ENCODE data around the gene AGAP9. TPM values are rescaled to one million over a fixed set of nuclear protein-coding genes. Genes with fewer than 3 reads are reported as not detected.
"Not testable (repeated sequence)": the region's sequence is repeated elsewhere in the genome, so short reads cannot be mapped to it uniquely, and the experiment has no call there.

AGAP9 gene
- total RNA-seq, 3 donors from 2014 or later (not counting 1 experiment from before 2014, with no cell fraction given) = 4.6 to 11.1 (median 8.7) TPM

DNA sequence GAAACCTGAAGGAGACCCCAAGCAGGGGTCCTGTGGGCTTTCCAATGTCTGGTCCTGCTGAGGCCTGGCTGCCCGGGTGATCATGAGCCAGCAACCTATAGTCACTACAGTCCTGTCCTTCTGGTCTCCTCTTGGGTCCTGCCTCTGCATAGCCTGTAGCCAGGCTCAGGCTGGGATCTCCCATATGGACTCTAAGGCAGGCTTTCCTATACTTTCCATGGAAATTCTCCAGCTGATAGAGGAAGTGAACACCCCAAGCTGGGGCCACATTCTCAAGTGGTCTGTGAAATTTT is 66.0 kb downstream of the AGAP9 start:
- intact Hi-C loops (cut with micrococcal nuclease) = no loop called here
- Mint-ChIP-seq H3K4me1 (no peaks in the 10 kb centered on the region), H3K27me3 (ENCODE audit: low read depth in 2 of 2) (peaks cover 0 to 3% of the 10 kb centered on the region in 2 donors), H3K36me3 (no peaks in the 10 kb centered on the region), H3K9me3 (no peaks in the 10 kb centered on the region), H3K27ac (no peak overlapping the region), H3K4me3 (no peak overlapping the region)
- ATAC-seq (no peak), DNase-seq (no peak)
- 97% methylated on average over 1 of the region's 1 CpG for WGBS (ENCODE audit: insufficient coverage)
- Histone ChIP-seq H3K9me3 (ENCODE audit: control insufficient read depth, insufficient read depth, low read length) (no peaks in the 10 kb centered on the region), H3K4me3 (ENCODE audit: low read length) (no peak overlapping the region), H3K27me3 (ENCODE audit: control insufficient read depth, insufficient read depth, low read length) (no peaks in the 10 kb centered on the region), H3K36me3 (ENCODE audit: control insufficient read depth, insufficient read depth, low read length) (no peaks in the 10 kb centered on the region), H3K4me1 (ENCODE audit: control insufficient read depth, insufficient read depth, low read length) (no peaks in the 10 kb centered on the region), H3K27ac (ENCODE audit: low read length) (no peak overlapping the region)
- no peak for TF ChIP-seq CTCF (IDR thresholded peaks at IDR 0.05)

GRCh38 chr10:47456794-47457527 is 66.5 kb downstream of the AGAP9 start:
- Histone ChIP-seq H3K27ac (ENCODE audit: low read length) (no peak overlapping the region), H3K4me3 (ENCODE audit: low read length) (no peak overlapping the region), H3K4me1 (ENCODE audit: control insufficient read depth, insufficient read depth, low read length) (no peaks in the 10 kb centered on the region), H3K36me3 (ENCODE audit: control insufficient read depth, insufficient read depth, low read length) (no peaks in the 10 kb centered on the region), H3K9me3 (ENCODE audit: control insufficient read depth, insufficient read depth, low read length) (no peaks in the 10 kb centered on the region), H3K27me3 (ENCODE audit: control insufficient read depth, insufficient read depth, low read length) (no peaks in the 10 kb centered on the region)
- intact Hi-C loops (cut with micrococcal nuclease) = no loop called here
- no peak overlapping the region for H3K4me3 Mint-ChIP-seq
- no peaks in the 10 kb centered on the region for H3K4me1 Mint-ChIP-seq
- H3K27me3 Mint-ChIP-seq (ENCODE audit: low read depth in 2 of 2) = peaks cover 0 to 3% of the 10 kb centered on the region in 2 donors
- ATAC-seq (no peak), DNase-seq (no peak)
- H3K9me3 Mint-ChIP-seq = no peaks in the 10 kb centered on the region
- H3K36me3 Mint-ChIP-seq = no peaks in the 10 kb centered on the region
- no peak overlapping the region for H3K27ac Mint-ChIP-seq
- WGBS (ENCODE audit: insufficient coverage) = 81% methylated on average over 6 of the region's 6 CpGs
- TF ChIP-seq CTCF (IDR thresholded peaks at IDR 0.05) = no peak

DNA sequence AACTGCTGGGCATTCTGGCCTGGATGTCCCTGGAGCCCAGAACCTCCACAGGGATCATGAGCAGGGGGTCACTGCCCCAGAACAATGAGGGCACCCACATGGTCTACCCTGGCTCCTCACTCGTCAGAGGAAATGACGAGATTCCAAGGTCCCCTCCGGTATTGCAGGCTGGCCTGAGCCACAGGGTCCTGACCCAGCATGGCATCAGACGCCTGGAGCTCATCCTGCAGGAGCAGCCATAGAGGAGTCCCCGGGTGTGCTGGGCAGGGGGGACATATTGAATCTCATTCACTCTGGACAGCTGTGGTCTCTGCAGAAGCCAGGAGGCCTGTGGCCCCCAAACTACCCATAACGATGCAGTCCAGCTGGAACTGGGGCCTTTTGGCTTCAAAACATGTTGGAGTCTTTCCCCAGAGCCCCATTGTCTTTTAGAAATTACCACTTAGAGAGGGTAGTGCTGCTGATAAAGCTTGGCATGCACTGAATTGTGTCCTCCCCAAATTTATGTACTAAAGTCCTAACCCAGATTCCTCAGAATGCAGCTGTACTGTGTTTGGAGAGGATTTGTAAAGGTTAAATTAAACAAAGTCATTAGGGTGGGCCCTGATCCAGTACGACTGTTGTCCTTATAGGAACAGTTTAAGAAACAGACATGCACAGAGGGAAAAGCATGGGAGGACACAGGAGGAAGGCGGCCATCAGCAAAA is 67.2 kb downstream of the AGAP9 start:
- Histone ChIP-seq H3K27me3 (ENCODE audit: control insufficient read depth, insufficient read depth, low read length) (no peaks in the 10 kb centered on the region), H3K27ac (ENCODE audit: low read length) (no peak overlapping the region), H3K4me3 (ENCODE audit: low read length) (no peak overlapping the region), H3K4me1 (ENCODE audit: control insufficient read depth, insufficient read depth, low read length) (no peaks in the 10 kb centered on the region), H3K36me3 (ENCODE audit: control insufficient read depth, insufficient read depth, low read length) (no peaks in the 10 kb centered on the region), H3K9me3 (ENCODE audit: control insufficient read depth, insufficient read depth, low read length) (no peaks in the 10 kb centered on the region)
- ATAC-seq (no peak), DNase-seq (no peak)
- no peak overlapping the region for H3K4me3 Mint-ChIP-seq
- WGBS (ENCODE audit: insufficient coverage) = 88% methylated on average over 7 of the region's 8 CpGs
- H3K27me3 Mint-ChIP-seq (ENCODE audit: low read depth in 2 of 2) = peaks cover 0 to 3% of the 10 kb centered on the region in 2 donors
- no peaks in the 10 kb centered on the region for H3K36me3 Mint-ChIP-seq
- intact Hi-C loops (cut with micrococcal nuclease) = no loop called here
- no peak for TF ChIP-seq CTCF (IDR thresholded peaks at IDR 0.05)
- H3K9me3 Mint-ChIP-seq = no peaks in the 10 kb centered on the region
- no peak overlapping the region for H3K27ac Mint-ChIP-seq
- no peaks in the 10 kb centered on the region for H3K4me1 Mint-ChIP-seq

- H3K27ac Mint-ChIP-seq; H3K4me1 Mint-ChIP-seq; H3K4me3 ChIP-seq (ENCODE audit: low read length); intact Hi-C loops (cut with micrococcal nuclease); H3K36me3 ChIP-seq (ENCODE audit: control insufficient read depth, insufficient read depth, low read length); H3K27me3 ChIP-seq (ENCODE audit: control insufficient read depth, insufficient read depth, low read length); H3K9me3 Mint-ChIP-seq; H3K27ac ChIP-seq (ENCODE audit: low read length); DNase-seq; H3K36me3 Mint-ChIP-seq; ATAC-seq; H3K4me3 Mint-ChIP-seq; H3K27me3 Mint-ChIP-seq (ENCODE audit: low read depth in 2 of 2); H3K4me1 ChIP-seq (ENCODE audit: control insufficient read depth, insufficient read depth, low read length); H3K9me3 ChIP-seq (ENCODE audit: control insufficient read depth, insufficient read depth, low read length): not testable (repeated sequence)
- WGBS (ENCODE audit: insufficient coverage) = 37% methylated on average over 8 of the region's 9 CpGs
Measured at GRCh38 chr10:47455350-47456078, 67.9 kb downstream of the AGAP9 start.

Data from natural killer cell (primary cell).